Kidney (tissue), 14 donors: Measurements from ENCODE around the gene ANO10. TPM values are rescaled to one million over a fixed set of nuclear protein-coding genes. Genes with fewer than 3 reads are reported as not detected.

Experiments
- DNase-seq, 5 donors: peaks; one replicate each; pipeline ENCODE4 v3.0.0-alpha.2; 2013 to 2020
- FAIRE-seq: peaks from 2 replicates; lab custom pipeline; 2012; peaks lifted over from hg19 to GRCh38; lab: Jason Lieb, UNC
- H3K27ac ChIP-seq, 2 donors: one replicate each; pipeline ENCODE4 v1.7.0; 2013; ENCODE audit warnings: low read depth in 2 of 2, low read length in 2 of 2, inconsistent platforms in 1 of 2
- H3K27me3 ChIP-seq: one replicate; pipeline ENCODE4 v1.7.1; 2013; ENCODE audit warnings: low read length, inconsistent platforms; ENCODE audit not compliant: control insufficient read depth, insufficient read depth
- H3K36me3 ChIP-seq, 3 donors: one replicate each; pipeline versions ENCODE4 v1.7.0 to v1.7.1; 2013; ENCODE audit warnings: low read length in 3 of 3, control low read depth in 1 of 3, inconsistent platforms in 1 of 3; ENCODE audit not compliant: insufficient read depth in 3 of 3, control insufficient read depth in 2 of 3
- H3K4me1 ChIP-seq, 3 donors: one replicate each; pipeline versions ENCODE4 v1.7.0 to v1.7.1; 2013; ENCODE audit warnings: low read length in 3 of 3, inconsistent platforms in 1 of 3, low read depth in 1 of 3; ENCODE audit not compliant: control insufficient read depth in 2 of 3, insufficient read depth in 2 of 3
- H3K4me3 ChIP-seq, 3 donors: one replicate each; pipeline versions ENCODE4 v1.7.0 to v1.8.1; 2013; ENCODE audit warnings: low read length in 3 of 3, control low read depth in 1 of 3, inconsistent platforms in 1 of 3
- H3K9ac ChIP-seq, 3 donors: one replicate each; pipeline versions ENCODE4 v1.7.0 to v1.7.1; 2013; ENCODE audit warnings: low read length in 3 of 3, control low read depth in 1 of 3, inconsistent platforms in 1 of 3
- H3K9me3 ChIP-seq, 3 donors: one replicate each; pipeline versions ENCODE4 v1.7.0 to v1.7.1; 2013; ENCODE audit warnings: low read length in 3 of 3, control low read depth in 1 of 3, inconsistent platforms in 1 of 3; ENCODE audit not compliant: control insufficient read depth in 2 of 3, insufficient read depth in 1 of 3
- intact Hi-C: fragments of 100-400 bp; cut with DNase I; formaldehyde crosslinking; loops from one replicate; pipeline ENCODE4 v1.11.1; 2022
- polyA plus RNA-seq: library from polyadenylated mRNA; stranded (reverse); fragments of 350-450 nt; fragmentation: Illumina TruSeq; extraction: RNeasy Lipid Tissue Mini Kit (QIAGEN cat#74804); gene quantifications from one replicate; pipeline ENCODE4 v1.2.3, GENCODE V29; 2014; ENCODE audit warnings: low read depth, low replicate concordance; ENCODE audit not compliant: insufficient read depth
- total RNA-seq: library from RNA; stranded (reverse); fragmentation: NEBNext Ultra II Directional; extraction: Animal tissue kit (Norgen Biotek cat#: 25700); gene quantifications from one replicate; pipeline ENCODE4 v1.2.1, GENCODE V29; 2021
- TF ChIP-seq, protein P1 (sequence below): IDR thresholded peaks from 3 replicates; pipeline ENCODE4 v1.5.1; 2012; ENCODE audit warnings: mild to moderate bottlenecking, moderate library complexity, borderline replicate concordance; ENCODE audit not compliant: insufficient read depth; ENCODE audit errors: extremely low read depth
- donor health status: control.
- donor health status: control.
- donor health status: control.
- donor health status: control.
- donor health status: control.
- donor health status: DM: yes; HTN: yes; CAD: no.
- donor health status: Normal renal cell carcinoma (clear cell type).

ANO10 gene
- total and polyA plus RNA-seq, 2 donors from 2014 or later: 45.7 to 48.2 TPM

DNA sequence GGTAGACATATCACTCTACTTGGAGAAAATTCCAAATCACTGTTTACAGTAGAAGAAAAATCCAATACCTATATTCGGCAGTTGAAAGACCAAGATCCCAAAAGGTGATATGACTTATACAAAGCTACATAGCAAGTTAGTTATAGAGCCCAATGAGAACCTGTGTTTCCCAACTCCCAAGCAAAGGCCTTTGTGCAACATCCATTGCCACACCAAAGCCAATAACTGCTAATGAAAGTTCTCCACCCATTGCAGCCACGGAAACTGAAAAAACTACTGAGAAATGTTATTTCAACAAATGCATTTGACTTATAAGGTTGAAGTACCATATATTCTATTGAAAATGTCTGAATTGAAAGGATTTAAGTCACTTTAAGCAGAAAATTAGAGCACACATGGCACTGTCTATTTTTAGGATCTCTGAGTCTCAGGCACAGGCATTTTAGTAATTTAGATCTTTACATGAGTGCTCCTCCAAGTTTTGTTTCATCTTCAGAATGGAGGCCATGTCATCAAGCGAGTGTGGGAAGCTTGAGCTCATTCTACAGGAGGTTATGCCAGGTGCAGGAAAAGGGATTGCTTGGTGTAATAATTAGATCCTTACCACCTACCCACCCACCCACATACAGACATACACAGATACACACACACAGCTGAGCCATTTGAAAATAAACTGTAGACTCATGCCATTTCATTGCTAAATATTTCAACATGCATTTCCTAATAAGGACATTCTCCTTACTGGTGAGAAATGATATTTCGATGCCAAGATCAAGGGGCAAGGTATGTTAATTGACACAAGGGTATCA lies 19.7 kb upstream of the ANO10 start:
- intact Hi-C loops: no loop called here
- no peak overlapping the region for H3K4me3 ChIP-seq
- H3K36me3 ChIP-seq: no peaks in the 10 kb centered on the region
- TF ChIP-seq, protein P1, sequence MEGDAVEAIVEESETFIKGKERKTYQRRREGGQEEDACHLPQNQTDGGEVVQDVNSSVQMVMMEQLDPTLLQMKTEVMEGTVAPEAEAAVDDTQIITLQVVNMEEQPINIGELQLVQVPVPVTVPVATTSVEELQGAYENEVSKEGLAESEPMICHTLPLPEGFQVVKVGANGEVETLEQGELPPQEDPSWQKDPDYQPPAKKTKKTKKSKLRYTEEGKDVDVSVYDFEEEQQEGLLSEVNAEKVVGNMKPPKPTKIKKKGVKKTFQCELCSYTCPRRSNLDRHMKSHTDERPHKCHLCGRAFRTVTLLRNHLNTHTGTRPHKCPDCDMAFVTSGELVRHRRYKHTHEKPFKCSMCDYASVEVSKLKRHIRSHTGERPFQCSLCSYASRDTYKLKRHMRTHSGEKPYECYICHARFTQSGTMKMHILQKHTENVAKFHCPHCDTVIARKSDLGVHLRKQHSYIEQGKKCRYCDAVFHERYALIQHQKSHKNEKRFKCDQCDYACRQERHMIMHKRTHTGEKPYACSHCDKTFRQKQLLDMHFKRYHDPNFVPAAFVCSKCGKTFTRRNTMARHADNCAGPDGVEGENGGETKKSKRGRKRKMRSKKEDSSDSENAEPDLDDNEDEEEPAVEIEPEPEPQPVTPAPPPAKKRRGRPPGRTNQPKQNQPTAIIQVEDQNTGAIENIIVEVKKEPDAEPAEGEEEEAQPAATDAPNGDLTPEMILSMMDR: no peak
- H3K9me3 ChIP-seq: no peaks in the 10 kb centered on the region
- H3K9ac ChIP-seq: no peak overlapping the region
- FAIRE-seq: no peak
- no peak for DNase-seq
- H3K27ac ChIP-seq: no peak overlapping the region
- no peaks in the 10 kb centered on the region for H3K27me3 ChIP-seq
- no peaks in the 10 kb centered on the region for H3K4me1 ChIP-seq

GRCh38 chr3:43640681-43641080 lies 18.9 kb upstream of the ANO10 start:
- FAIRE-seq (no peak), DNase-seq (no peak)
- Histone ChIP-seq H3K27me3 (no peaks in the 10 kb centered on the region), H3K4me3 (no peak overlapping the region), H3K27ac (no peak overlapping the region), H3K9me3 (no peaks in the 10 kb centered on the region), H3K4me1 (no peaks in the 10 kb centered on the region), H3K9ac (no peak overlapping the region), H3K36me3 (no peaks in the 10 kb centered on the region)
- intact Hi-C loops: no loop called here
- TF ChIP-seq, protein P1: no peak

- Histone ChIP-seq H3K4me3 (no peak overlapping the region), H3K9ac (no peak overlapping the region), H3K36me3 (no peaks in the 10 kb centered on the region), H3K27ac (no peak overlapping the region), H3K4me1 (no peaks in the 10 kb centered on the region), H3K9me3 (no peaks in the 10 kb centered on the region), H3K27me3 (no peaks in the 10 kb centered on the region)
- intact Hi-C loops: no loop called here
- FAIRE-seq (no peak), DNase-seq (no peak)
- TF ChIP-seq, protein P1: peak; percentile 30
Measured at GRCh38 chr3:43638594-43639447, 17.0 kb upstream of the ANO10 start.
